Endothelial cell of umbilical vein (primary cell): ENCODE data around the gene STX16. TPM values are rescaled to one million over a fixed set of nuclear protein-coding genes. Genes with fewer than 3 reads are reported as not detected.

ENCODE experiments used
- BruUV-seq: library from RNA; stranded (reverse); fragments of 400-500 nt; replicated peaks from 2 replicates; lab custom pipeline; 2021; lab: Mats Ljungman, UMichigan
- CTCF ChIA-PET: fragments of 300-600, 350-600 bp; sonication (Branson Sonifier 250); formaldehyde crosslinking; loops from one replicate; lab custom pipeline; 2021; ENCODE audit warnings: antibody characterized with exemption, inconsistent platforms; lab: Charles Lee
- POLR2A ChIA-PET: fragments of 300-600, 350-600 bp; sonication (Branson Sonifier 250); formaldehyde crosslinking; loops from one replicate; lab custom pipeline; 2021; ENCODE audit warnings: antibody characterized with exemption, inconsistent platforms; lab: Charles Lee
- DNase-seq: peaks from one replicate; pipeline ENCODE4 v3.0.0-alpha.2; 2011; ENCODE audit warnings: low read depth, low spot score
- FAIRE-seq: peaks from 2 replicates; lab custom pipeline; 2011; peaks lifted over from hg19 to GRCh38; lab: Jason Lieb, UNC
- H2AFZ ChIP-seq: 2 replicates; pipeline ENCODE4 v1.6.0; 2012; ENCODE audit warnings: low read depth, low read length, control low read depth, inconsistent platforms
- H3K27ac ChIP-seq: 2 replicates; pipeline ENCODE4 v1.5.1; 2011; ENCODE audit warnings: low read depth, mild to moderate bottlenecking, control low read depth, low read length, moderate library complexity; ENCODE audit not compliant: insufficient read depth
- H3K27me3 ChIP-seq, 2 experiments: 2 replicates each; pipeline versions ENCODE4 v1.6.0 to v1.6.1; 2011; ENCODE audit warnings: low read length in 2 of 2, mixed read lengths in 1 of 2; ENCODE audit not compliant: control insufficient read depth in 2 of 2, insufficient read depth in 2 of 2
- H3K36me3 ChIP-seq, 2 experiments: 2 replicates in 1 of 2; 3 replicates in 1 of 2; pipeline ENCODE4 v1.5.1; 2011; ENCODE audit warnings: low read length in 2 of 2, mild to moderate bottlenecking in 1 of 2, moderate library complexity in 1 of 2; ENCODE audit not compliant: control insufficient read depth in 2 of 2, insufficient read depth in 2 of 2; ENCODE audit errors: extremely low read depth in 1 of 2
- H3K4me1 ChIP-seq: 3 replicates; pipeline ENCODE4 v1.5.1; 2011; ENCODE audit warnings: mild to moderate bottlenecking, low read length; ENCODE audit not compliant: control insufficient read depth, insufficient read depth; ENCODE audit errors: extremely low read depth
- H3K4me2 ChIP-seq: 2 replicates; pipeline ENCODE4 v1.6.1; 2011; ENCODE audit warnings: low read length, control low read depth, mixed read lengths; ENCODE audit not compliant: insufficient read depth
- H3K4me3 ChIP-seq, 3 experiments: fragments of 200-600 bp in 1 of 3; sonication (generic), shearing (Covaris generic) in 1 of 3; replicated peaks in 1 of 3; 2 replicates each; pipeline ENCODE4 v1.5.1; 2011 to 2016; ENCODE audit warnings: control low read depth in 3 of 3, low read length in 3 of 3, mild to moderate bottlenecking in 2 of 3, inconsistent platforms in 1 of 3, low read depth in 1 of 3, moderate library complexity in 1 of 3; ENCODE audit not compliant: insufficient read depth in 1 of 3
- H3K79me2 ChIP-seq: 2 replicates; pipeline ENCODE4 v1.6.0; 2012; ENCODE audit warnings: low read length, inconsistent platforms; ENCODE audit not compliant: control insufficient read depth, insufficient read depth
- H3K9ac ChIP-seq: replicated peaks from 2 replicates; pipeline ENCODE3; 2011; ENCODE audit warnings: low read length, control low read depth; ENCODE audit not compliant: insufficient read depth; ENCODE audit errors: extremely low read depth
- H3K9me1 ChIP-seq: replicated peaks from 3 replicates; pipeline ENCODE4 v1.6.0; 2011; ENCODE audit warnings: mild to moderate bottlenecking, low read length; ENCODE audit not compliant: control insufficient read depth, insufficient read depth; ENCODE audit errors: extremely low read depth
- H3K9me3 ChIP-seq: replicated peaks from 2 replicates; pipeline ENCODE4 v1.5.1; 2012; ENCODE audit warnings: low read length, inconsistent platforms; ENCODE audit not compliant: control insufficient read depth, insufficient read depth
- H4K20me1 ChIP-seq: replicated peaks from 2 replicates; pipeline ENCODE3; 2011; ENCODE audit warnings: mild to moderate bottlenecking, low read length; ENCODE audit not compliant: control insufficient read depth, insufficient read depth; ENCODE audit errors: extremely low read depth
- CTCF ChIP-seq, 2 donors: IDR thresholded peaks; 1 replicate in 1 of 2; 2 replicates in 1 of 2; pipeline ENCODE4 v1.5.1; 2011; ENCODE audit warnings: low read length in 2 of 2, mild to moderate bottlenecking in 2 of 2, moderate library complexity in 2 of 2, control low read depth in 1 of 2, inconsistent platforms in 1 of 2, low read depth in 1 of 2; ENCODE audit not compliant: insufficient read depth in 1 of 2; ENCODE audit errors: extremely low read depth in 1 of 2
- EZH2 ChIP-seq: IDR thresholded peaks from 2 replicates; pipeline ENCODE4 v1.6.1; 2012; ENCODE audit warnings: borderline replicate concordance, low read depth, mild to moderate bottlenecking, moderate library complexity, low read length, inconsistent platforms; ENCODE audit not compliant: severe bottlenecking
- FOS ChIP-seq: IDR thresholded peaks from 2 replicates; pipeline ENCODE4 v1.6.1; 2011; ENCODE audit warnings: mild to moderate bottlenecking, low read length, moderate library complexity, borderline replicate concordance; ENCODE audit not compliant: insufficient read depth
- GATA2 ChIP-seq: IDR thresholded peaks from 2 replicates; pipeline ENCODE4 v1.7.0; 2011; ENCODE audit warnings: low read depth, mild to moderate bottlenecking, moderate library complexity, mixed read lengths, low read length; ENCODE audit not compliant: insufficient read length, insufficient read depth
- JUN ChIP-seq: IDR thresholded peaks from 2 replicates; pipeline ENCODE4 v1.6.1; 2011; ENCODE audit warnings: borderline replicate concordance, low read depth; ENCODE audit not compliant: insufficient read length, insufficient read depth
- MAX ChIP-seq: IDR thresholded peaks from 2 replicates; pipeline ENCODE4 v1.6.1; 2011; ENCODE audit not compliant: insufficient read depth, insufficient read length
- MYC ChIP-seq: IDR thresholded peaks from one replicate; pipeline ENCODE4 v1.6.1; 2011; ENCODE audit warnings: mild to moderate bottlenecking, low read depth, low read length
- POLR2A ChIP-seq: IDR thresholded peaks from 2 replicates; pipeline ENCODE4 v1.6.1; 2012; ENCODE audit warnings: low read depth, mild to moderate bottlenecking, control low read depth, low read length
- POLR2AphosphoS5 ChIP-seq: IDR thresholded peaks from 2 replicates; pipeline ENCODE4 v1.6.1; 2012; ENCODE audit warnings: low read depth, mild to moderate bottlenecking, control low read depth, low read length, moderate library complexity; ENCODE audit not compliant: insufficient read depth
- dilution Hi-C: fragments of 300-500 bp; cut with MboI; formaldehyde crosslinking; loops from one replicate; pipeline ENCODE4 v1.15.0; 2019; ENCODE audit warnings: low sequenced_read_pairs; ENCODE audit not compliant: extremely low pct_ligation_motif_present
- intact Hi-C: fragments of 100-400 bp; cut with micrococcal nuclease; formaldehyde crosslinking; loops from one replicate; pipeline ENCODE4 v1.10.0; 2022
- polyA plus RNA-seq, 4 experiments: library from polyadenylated mRNA; depleted of rRNA in 3 of 4; stranded (reverse) in 3 of 4; unstranded in 1 of 4; fragments of >200 nt; gene quantifications; 2 replicates each; pipeline versions ENCODE4 v1.2.1 to v1.2.3, GENCODE V29; 2011 to 2012; ENCODE audit warnings: missing spikeins in 1 of 4
- total RNA-seq: library from RNA; stranded (reverse); gene quantifications from 2 replicates; pipeline ENCODE4 v1.2.3, GENCODE V29; 2021

Gene STX16
- total and polyA plus RNA-seq, 2 donors (not counting 3 experiments of a cell fraction or from before 2014, with no cell fraction given): 43.1 to 63.5 TPM

- H4K20me1 ChIP-seq: no peaks in the 10 kb centered on the region
- no peaks in the 10 kb centered on the region for H3K36me3 ChIP-seq
- dilution Hi-C loops (loop anchor here (25.0 kb wide), 1 partner anchor 224 kb away; no protein-coding TSS in a partner anchor), intact Hi-C loops (no loop called here)
- FAIRE-seq (no peak), DNase-seq (no peak)
- ChIA-PET POLR2A (no interaction called here), CTCF (no interaction called here)
- no peak overlapping the region for H3K9ac ChIP-seq
- no peaks in the 10 kb centered on the region for H3K79me2 ChIP-seq
- H3K9me3 ChIP-seq: no peaks in the 10 kb centered on the region
- H3K4me3 ChIP-seq: no peak overlapping the region
- no peak for TF ChIP-seq POLR2AphosphoS5
- no peak for TF ChIP-seq POLR2A
- no peak for TF ChIP-seq JUN
- no peak for TF ChIP-seq MAX
- TF ChIP-seq MYC: no peak
- TF ChIP-seq CTCF (IDR thresholded peaks at IDR 0.05; ENCODE audit: extremely low read depth in 1 of 2, insufficient read depth in 1 of 2, low read depth in 1 of 2, low read length in 2 of 2): no peak
- no peak for TF ChIP-seq GATA2
- TF ChIP-seq FOS: no peak
- no peak for TF ChIP-seq EZH2
- H3K4me2 ChIP-seq: no peak overlapping the region
- H3K4me1 ChIP-seq: no peaks in the 10 kb centered on the region
- H3K27ac ChIP-seq: no peak overlapping the region
- H3K9me1 ChIP-seq: no peaks in the 10 kb centered on the region
- no TSS peak for BruUV-seq
- no peak overlapping the region for H2AFZ ChIP-seq
- H3K27me3 ChIP-seq: peaks cover 0 to 4% of the 10 kb centered on the region in 2 experiments
These were observed 37.8 kb upstream of the STX16 start for GRCh38 chr20:58613061-58613854.
